Measurements from ENCODE around the gene BIN2. TPM values are rescaled to one million over a fixed set of nuclear protein-coding genes. Genes with fewer than 3 reads are reported as not detected.

The BIN2 gene
- total and polyA plus RNA-seq, 2 of the 13 experiments (the other 11 are each of a cell fraction or from before 2014, with no cell fraction given), result not detected

GRCh38 chr12:51270951-51271518, 52.9 kb downstream of the BIN2 start (continued):
- no peak for TF ChIP-seq CC2D1A (CRISPR knock-in tag; IDR thresholded peaks at IDR 0.05)
- TF ChIP-seq KMT2B (CRISPR knock-in tag; IDR thresholded peaks at IDR 0.05), result no peak
- TF ChIP-seq ZNF710 (CRISPR knock-in tag; IDR thresholded peaks at IDR 0.05; ENCODE audit: borderline replicate concordance), result no peak
- TF ChIP-seq ZNF567 (CRISPR knock-in tag; IDR thresholded peaks at IDR 0.05; ENCODE audit: borderline replicate concordance), result no peak
- no peak for TF ChIP-seq E2F1 (CRISPR knock-in tag; IDR thresholded peaks at IDR 0.05)
- TF ChIP-seq SOX13 (IDR thresholded peaks at IDR 0.05), result no peak
- TF ChIP-seq SOX13 (CRISPR knock-in tag; conservative IDR thresholded peaks at IDR 0.05 in 1 of 2, IDR thresholded peaks at IDR 0.05 in 1 of 2), result no peak
- no peak for TF ChIP-seq ZNF562 (CRISPR knock-in tag; IDR thresholded peaks at IDR 0.05; ENCODE audit: borderline replicate concordance)
- no peak for TF ChIP-seq ZNF143 (CRISPR knock-in tag; IDR thresholded peaks at IDR 0.05)

Measured in HepG2 (cell line).